Stimulated activated CD8-positive, alpha-beta memory T cell treated with anti-CD3 and anti-CD28 coated beads, Interleukin-15, amount 100 ng/mL, for 48 hours (primary cell): ENCODE results near the gene BRD1.
"Not testable (repeated sequence)": the region's sequence is repeated elsewhere in the genome, so short reads cannot be mapped to it uniquely, and the experiment has no call there.

Source experiments
- DNase-seq, 2 donors: peaks; one replicate each; pipeline ENCODE4 v3.0.0-alpha.2; 2020; ENCODE audit warnings: low read depth in 2 of 2

Gene BRD1

DNA sequence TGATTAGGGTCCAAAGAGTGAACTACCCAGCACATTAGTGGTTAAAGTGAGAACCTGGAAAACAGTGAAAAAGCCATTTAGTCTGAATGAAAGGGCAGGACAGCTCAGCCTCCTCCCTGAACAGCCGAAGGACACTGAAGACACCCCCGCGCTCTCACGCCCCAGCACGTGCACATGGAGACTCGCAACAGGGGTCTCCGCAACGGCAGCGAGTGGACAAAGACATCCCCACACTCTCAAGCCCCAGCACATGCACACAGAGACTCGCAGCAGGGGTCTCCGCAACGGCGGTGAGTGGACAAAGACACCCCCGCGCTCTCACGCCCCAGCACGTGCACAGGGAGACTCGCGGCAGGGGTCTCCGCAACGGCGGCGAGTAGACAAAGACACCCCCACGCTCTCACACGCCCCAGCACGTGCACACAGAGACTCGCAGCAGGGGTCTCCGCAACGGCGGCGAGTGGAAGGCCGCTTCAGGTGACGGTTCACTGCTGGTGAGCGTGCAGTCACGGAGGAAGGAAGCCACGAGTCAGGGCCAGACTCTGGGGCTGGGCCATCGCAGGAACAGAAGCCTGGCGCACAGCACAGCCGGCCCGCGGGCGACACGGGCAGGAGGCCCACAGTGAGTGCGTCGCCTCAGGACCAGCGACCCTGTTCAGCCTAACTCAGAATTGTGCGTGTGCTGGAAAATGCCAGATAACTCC lies 43.6 kb downstream of the BRD1 start:
- no peak for DNase-seq

- DNase-seq = no peak
Observed at GRCh38 chr22:49783036-49783746, 44.5 kb downstream of the BRD1 start.

DNA sequence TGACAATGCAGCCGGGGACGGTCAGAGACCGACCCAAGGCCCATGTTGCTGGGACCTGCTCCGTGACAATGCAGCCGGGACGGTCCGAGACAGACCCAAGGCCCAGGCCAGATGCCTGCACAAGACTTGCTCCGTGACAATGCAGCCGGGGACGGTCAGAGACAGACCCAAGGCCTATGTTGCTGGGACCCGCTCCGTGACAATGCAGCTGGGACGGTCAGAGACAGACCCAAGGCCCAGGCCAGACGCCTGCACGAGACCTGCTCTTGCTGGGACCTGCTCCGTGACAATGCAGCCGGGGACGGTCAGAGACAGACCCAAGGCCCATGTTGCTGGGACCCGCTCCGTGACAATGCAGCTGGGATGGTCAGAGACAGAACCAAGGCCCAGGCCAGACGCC lies 45.8 kb downstream of the BRD1 start:
- not testable (repeated sequence) for DNase-seq

- DNase-seq = no peak
Observed at GRCh38 chr22:49781289-49781782, 46.3 kb downstream of the BRD1 start.

GRCh38 chr22:49780698-49781288 lies 46.9 kb downstream of the BRD1 start:
- no peak for DNase-seq

DNA sequence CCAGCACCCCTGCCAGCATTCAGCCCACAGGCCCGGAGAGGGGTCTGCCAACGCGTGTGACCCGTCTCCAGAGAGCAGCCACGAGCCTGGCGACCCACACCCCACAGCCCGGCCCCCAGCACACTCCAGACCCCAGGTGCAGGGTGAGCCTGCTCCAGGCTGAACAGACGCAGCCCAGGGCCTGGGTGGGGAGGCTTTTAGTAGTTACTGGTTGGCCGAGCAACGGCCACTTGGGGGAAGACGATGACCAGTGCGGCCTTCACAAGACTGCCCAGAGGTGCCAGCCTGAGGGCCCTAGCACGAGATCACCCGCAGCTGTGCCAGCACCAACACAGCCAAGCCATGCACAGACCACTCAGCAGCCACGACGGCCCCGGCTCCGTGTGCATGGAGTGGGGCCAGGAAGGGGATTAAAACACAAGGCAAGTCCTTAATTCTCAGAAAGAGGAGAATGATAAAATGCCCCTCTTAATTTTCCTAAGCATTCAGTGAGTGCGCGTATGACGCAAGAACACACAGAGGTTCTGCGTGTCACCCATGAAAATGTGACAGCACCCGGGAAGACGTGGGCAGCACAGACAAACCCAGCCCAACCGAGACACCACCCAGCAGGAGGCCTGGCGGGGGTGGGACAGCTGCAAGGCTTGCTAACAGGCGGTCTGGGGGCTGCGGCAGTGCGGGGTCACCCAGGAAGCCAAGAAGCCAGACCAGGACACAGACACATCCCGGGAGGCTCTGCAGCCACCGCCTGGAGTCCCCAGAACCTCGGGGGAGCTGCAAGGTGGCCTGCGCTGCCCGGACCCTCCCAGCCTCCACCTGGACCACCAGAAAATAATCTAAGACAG lies 47.6 kb downstream of the BRD1 start:
- DNase-seq = no peak

- DNase-seq = no peak
Observed at GRCh38 chr22:49779211-49779610, 48.5 kb downstream of the BRD1 start.

DNA sequence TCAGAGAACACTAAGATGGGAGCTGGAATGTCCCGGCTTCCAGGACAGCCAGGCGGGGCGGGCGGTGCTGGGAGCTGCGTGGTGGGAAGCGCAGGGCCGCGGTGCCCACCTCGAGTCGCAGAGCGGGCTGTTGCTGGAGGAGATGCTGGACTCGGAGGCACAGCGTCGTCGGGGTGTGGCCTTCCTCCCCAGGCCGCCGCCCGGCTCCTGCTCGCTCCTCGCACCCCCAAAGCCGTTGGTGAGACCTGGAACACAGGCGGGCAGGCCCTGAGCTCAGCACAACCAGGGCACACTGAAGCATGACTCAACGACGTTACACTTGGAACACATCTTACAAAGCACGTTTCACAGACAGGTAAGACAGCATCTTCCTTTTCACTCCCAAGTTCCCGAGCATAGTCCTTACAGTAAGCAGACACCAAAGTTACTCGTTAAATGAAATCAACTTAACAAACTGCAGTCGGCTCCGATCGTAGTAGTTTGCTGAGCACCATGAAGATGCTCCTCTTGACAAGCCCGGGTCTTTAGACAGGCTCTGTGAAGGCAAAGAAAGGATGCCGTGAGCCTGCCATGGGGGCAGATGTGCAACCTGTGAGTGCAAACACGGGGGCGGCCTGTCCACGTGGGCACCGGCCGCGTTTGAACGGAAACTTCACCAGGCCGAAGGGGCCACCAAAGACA lies 50.0 kb downstream of the BRD1 start:
- no peak for DNase-seq

GRCh38 chr22:49776891-49777290 lies 50.8 kb downstream of the BRD1 start:
- no peak for DNase-seq

DNA sequence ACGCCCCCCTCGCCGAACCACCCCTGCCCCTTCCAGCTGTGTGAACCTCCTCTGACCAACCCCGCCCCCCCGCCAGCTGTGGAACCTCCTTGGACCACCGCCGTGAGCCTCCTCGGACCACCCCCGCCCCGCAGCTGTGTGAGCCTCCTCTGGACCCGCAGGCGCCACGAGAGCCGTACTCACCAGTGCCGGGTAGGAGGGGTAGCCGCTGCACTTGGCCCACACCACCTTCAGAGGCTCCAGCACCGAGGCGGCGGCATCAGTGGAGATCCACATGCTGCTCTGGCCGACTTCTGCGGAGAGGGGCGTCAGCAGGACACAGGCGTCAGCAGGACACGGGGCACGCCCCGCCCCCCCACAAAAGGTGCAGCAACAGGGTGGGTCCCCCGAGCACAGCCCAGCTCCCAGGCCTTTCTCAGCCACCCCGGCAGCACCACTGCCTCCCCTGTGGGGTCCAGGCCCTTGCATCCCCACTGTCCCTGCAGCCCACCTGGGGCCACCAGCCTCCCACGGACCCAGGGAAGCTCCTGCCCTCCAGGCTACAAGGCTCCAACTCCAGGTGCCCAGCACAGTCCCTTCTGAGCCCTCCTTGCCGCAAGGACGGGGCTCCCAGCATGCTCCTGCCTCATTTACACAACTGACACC lies 51.7 kb downstream of the BRD1 start:
- no peak for DNase-seq

GRCh38 chr22:49775191-49775866 lies 52.3 kb downstream of the BRD1 start:
- no peak for DNase-seq

- DNase-seq = no peak
Observed at GRCh38 chr22:49774499-49775151, 53.0 kb downstream of the BRD1 start.

GRCh38 chr22:49774046-49774445 lies 53.6 kb downstream of the BRD1 start:
- no peak for DNase-seq

GRCh38 chr22:49773531-49773930 lies 54.1 kb downstream of the BRD1 start:
- no peak for DNase-seq

GRCh38 chr22:49772692-49773091 lies 55.0 kb downstream of the BRD1 start:
- no peak for DNase-seq

DNA sequence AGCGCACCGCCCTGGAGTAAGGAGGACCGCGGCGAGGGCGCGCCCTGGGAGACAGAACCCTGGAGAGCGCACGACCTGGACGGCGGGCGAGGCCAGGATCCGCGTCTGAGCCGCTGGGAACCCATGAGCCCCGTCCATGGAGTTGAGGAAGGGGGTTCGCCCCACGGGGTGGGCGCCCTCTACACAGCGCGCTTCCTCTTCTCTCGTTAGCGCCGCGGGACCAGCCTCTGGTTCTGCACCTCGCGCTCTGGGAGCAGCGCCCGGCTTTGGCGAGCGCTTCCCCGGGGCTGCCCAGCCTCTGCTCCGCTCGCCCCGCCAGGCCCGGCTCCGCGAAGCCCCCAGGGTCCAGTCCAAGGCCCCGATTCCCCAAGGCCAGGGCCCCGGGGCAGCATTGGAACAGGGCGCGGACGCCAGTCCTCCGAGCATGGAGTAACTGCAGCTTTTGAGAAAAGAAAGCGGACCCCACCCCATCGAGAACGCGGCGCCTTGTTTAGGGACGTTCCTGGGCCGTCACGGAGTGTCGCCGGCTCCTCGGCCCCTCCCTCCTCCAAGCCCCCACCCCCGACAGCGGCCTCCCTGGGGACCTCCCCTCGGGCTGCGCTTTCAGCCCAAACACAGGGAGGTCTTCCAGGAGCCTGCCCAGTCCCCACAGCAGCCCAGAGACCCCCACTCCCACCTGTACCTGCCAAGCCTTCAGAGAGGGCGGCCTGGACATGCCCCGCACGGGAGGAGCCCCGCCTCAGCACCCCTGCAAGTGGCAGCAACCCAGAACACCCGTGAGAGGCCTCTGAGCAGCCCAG lies 56.2 kb downstream of the BRD1 start:
- DNase-seq = no peak

GRCh38 chr22:49770547-49771265 lies 57.0 kb downstream of the BRD1 start:
- no peak for DNase-seq
